ENCODE data around the gene DZANK1.

Gene DZANK1

GRCh38 chr20:18466574-18466893 lies 296 bp downstream of the DZANK1 start:
- TF ChIP-seq ZNF768 (tag by site-specific recombination; IDR thresholded peaks at IDR 0.05) = no peak
- no peak for TF ChIP-seq ZNF626 (tag by site-specific recombination; IDR thresholded peaks at IDR 0.05)
- TF ChIP-seq ZNF155 (tag by site-specific recombination; IDR thresholded peaks at IDR 0.05) = no peak
- 0 out of 2 replicates have a peak, but pooled peaks have one; percentile 44 for TF ChIP-seq ZSCAN30 (tag by site-specific recombination; IDR thresholded peaks at IDR 0.05)
- peak; percentile 72 for TF ChIP-seq SCRT2 (tag by site-specific recombination; IDR thresholded peaks at IDR 0.05)
- peak; percentile 97 for TF ChIP-seq ZNF692 (tag by site-specific recombination; IDR thresholded peaks at IDR 0.05)
- no peak for TF ChIP-seq PRDM1 (tag by site-specific recombination; IDR thresholded peaks at IDR 0.05)
- TF ChIP-seq, protein P1, sequence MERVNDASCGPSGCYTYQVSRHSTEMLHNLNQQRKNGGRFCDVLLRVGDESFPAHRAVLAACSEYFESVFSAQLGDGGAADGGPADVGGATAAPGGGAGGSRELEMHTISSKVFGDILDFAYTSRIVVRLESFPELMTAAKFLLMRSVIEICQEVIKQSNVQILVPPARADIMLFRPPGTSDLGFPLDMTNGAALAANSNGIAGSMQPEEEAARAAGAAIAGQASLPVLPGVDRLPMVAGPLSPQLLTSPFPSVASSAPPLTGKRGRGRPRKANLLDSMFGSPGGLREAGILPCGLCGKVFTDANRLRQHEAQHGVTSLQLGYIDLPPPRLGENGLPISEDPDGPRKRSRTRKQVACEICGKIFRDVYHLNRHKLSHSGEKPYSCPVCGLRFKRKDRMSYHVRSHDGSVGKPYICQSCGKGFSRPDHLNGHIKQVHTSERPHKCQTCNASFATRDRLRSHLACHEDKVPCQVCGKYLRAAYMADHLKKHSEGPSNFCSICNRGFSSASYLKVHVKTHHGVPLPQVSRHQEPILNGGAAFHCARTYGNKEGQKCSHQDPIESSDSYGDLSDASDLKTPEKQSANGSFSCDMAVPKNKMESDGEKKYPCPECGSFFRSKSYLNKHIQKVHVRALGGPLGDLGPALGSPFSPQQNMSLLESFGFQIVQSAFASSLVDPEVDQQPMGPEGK (tag by site-specific recombination; IDR thresholded peaks at IDR 0.05) = peak; percentile 56
- no peak for TF ChIP-seq KLF17 (tag by site-specific recombination; IDR thresholded peaks at IDR 0.05)
- TF ChIP-seq ZFP69B (tag by site-specific recombination; IDR thresholded peaks at IDR 0.05) = peak; percentile 90
- TF ChIP-seq ZNF654 (tag by site-specific recombination; IDR thresholded peaks at IDR 0.05; ENCODE audit: low read depth) = no peak
- 0 out of 2 replicates have a peak, but pooled peaks have one; percentile 25 for TF ChIP-seq ZNF391 (tag by site-specific recombination; IDR thresholded peaks at IDR 0.05; ENCODE audit: borderline replicate concordance, low read depth)
- TF ChIP-seq ZBTB11 (tag by site-specific recombination; conservative IDR thresholded peaks at IDR 0.05; ENCODE audit: low read depth) = peak; percentile 56; the same call in 1 of the 2 replicates
- TF ChIP-seq ZNF341 (tag by site-specific recombination; IDR thresholded peaks at IDR 0.05; ENCODE audit: low read depth) = 0 out of 2 replicates have a peak, but pooled peaks have one; percentile 24
- TF ChIP-seq, protein P2, sequence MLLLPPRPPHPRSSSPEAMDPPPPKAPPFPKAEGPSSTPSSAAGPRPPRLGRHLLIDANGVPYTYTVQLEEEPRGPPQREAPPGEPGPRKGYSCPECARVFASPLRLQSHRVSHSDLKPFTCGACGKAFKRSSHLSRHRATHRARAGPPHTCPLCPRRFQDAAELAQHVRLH (tag by site-specific recombination; IDR thresholded peaks at IDR 0.05) = no peak
- no peak for TF ChIP-seq ZNF776 (tag by site-specific recombination; IDR thresholded peaks at IDR 0.05; ENCODE audit: borderline replicate concordance)
- TF ChIP-seq, protein P3, sequence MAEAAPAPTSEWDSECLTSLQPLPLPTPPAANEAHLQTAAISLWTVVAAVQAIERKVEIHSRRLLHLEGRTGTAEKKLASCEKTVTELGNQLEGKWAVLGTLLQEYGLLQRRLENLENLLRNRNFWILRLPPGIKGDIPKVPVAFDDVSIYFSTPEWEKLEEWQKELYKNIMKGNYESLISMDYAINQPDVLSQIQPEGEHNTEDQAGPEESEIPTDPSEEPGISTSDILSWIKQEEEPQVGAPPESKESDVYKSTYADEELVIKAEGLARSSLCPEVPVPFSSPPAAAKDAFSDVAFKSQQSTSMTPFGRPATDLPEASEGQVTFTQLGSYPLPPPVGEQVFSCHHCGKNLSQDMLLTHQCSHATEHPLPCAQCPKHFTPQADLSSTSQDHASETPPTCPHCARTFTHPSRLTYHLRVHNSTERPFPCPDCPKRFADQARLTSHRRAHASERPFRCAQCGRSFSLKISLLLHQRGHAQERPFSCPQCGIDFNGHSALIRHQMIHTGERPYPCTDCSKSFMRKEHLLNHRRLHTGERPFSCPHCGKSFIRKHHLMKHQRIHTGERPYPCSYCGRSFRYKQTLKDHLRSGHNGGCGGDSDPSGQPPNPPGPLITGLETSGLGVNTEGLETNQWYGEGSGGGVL (tag by site-specific recombination; IDR thresholded peaks at IDR 0.05) = no peak
- TF ChIP-seq, protein P4, sequence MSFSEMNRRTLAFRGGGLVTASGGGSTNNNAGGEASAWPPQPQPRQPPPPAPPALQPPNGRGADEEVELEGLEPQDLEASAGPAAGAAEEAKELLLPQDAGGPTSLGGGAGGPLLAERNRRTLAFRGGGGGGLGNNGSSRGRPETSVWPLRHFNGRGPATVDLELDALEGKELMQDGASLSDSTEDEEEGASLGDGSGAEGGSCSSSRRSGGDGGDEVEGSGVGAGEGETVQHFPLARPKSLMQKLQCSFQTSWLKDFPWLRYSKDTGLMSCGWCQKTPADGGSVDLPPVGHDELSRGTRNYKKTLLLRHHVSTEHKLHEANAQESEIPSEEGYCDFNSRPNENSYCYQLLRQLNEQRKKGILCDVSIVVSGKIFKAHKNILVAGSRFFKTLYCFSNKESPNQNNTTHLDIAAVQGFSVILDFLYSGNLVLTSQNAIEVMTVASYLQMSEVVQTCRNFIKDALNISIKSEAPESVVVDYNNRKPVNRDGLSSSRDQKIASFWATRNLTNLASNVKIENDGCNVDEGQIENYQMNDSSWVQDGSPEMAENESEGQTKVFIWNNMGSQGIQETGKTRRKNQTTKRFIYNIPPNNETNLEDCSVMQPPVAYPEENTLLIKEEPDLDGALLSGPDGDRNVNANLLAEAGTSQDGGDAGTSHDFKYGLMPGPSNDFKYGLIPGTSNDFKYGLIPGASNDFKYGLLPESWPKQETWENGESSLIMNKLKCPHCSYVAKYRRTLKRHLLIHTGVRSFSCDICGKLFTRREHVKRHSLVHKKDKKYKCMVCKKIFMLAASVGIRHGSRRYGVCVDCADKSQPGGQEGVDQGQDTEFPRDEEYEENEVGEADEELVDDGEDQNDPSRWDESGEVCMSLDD (tag by site-specific recombination; IDR thresholded peaks at IDR 0.05) = peak; percentile 37; the same call in 1 of the 2 replicates
- TF ChIP-seq, protein P5, sequence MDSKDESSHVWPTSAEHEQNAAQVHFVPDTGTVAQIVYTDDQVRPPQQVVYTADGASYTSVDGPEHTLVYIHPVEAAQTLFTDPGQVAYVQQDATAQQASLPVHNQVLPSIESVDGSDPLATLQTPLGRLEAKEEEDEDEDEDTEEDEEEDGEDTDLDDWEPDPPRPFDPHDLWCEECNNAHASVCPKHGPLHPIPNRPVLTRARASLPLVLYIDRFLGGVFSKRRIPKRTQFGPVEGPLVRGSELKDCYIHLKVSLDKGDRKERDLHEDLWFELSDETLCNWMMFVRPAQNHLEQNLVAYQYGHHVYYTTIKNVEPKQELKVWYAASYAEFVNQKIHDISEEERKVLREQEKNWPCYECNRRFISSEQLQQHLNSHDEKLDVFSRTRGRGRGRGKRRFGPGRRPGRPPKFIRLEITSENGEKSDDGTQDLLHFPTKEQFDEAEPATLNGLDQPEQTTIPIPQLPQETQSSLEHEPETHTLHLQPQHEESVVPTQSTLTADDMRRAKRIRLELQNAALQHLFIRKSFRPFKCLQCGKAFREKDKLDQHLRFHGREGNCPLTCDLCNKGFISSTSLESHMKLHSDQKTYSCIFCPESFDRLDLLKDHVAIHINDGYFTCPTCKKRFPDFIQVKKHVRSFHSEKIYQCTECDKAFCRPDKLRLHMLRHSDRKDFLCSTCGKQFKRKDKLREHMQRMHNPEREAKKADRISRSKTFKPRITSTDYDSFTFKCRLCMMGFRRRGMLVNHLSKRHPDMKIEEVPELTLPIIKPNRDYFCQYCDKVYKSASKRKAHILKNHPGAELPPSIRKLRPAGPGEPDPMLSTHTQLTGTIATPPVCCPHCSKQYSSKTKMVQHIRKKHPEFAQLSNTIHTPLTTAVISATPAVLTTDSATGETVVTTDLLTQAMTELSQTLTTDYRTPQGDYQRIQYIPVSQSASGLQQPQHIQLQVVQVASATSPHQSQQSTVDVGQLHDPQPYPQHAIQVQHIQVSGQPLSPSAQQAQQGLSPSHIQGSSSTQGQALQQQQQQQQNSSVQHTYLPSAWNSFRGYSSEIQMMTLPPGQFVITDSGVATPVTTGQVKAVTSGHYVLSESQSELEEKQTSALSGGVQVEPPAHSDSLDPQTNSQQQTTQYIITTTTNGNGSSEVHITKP (tag by site-specific recombination; IDR thresholded peaks at IDR 0.05) = peak; percentile 82
- peak; percentile 83 for TF ChIP-seq ZBTB48 (tag by site-specific recombination; IDR thresholded peaks at IDR 0.05)
- ChIA-PET POLR2A (interaction anchor here (0.9 to 3.0 kb wide), 10 partner anchors 14 to 499 kb away, joined by 3 to 42 read pairs (median 6); partner anchors contain the start of genes OVOL2, RBBP9, SEC23B and SMIM26), CTCF (interaction anchor here (0.6 to 0.7 kb wide), 2 partner anchors 40 to 59 kb away, joined by 3 to 6 read pairs; no protein-coding TSS in a partner anchor)
- H3K27ac ChIP-seq (ENCODE audit: extremely low read depth, low read depth, low read length) = no peak overlapping the region
- H3K9me3 ChIP-seq (ENCODE audit: control insufficient read depth, insufficient read depth, low read depth, low read length) = no peaks in the 10 kb centered on the region
- H3K4me1 ChIP-seq (ENCODE audit: control insufficient read depth, insufficient read depth, low read length) = peaks cover 4% of the 10 kb centered on the region; the same call in 1 of the 2 replicates
- peak overlapping the region; percentile 99 for H3K4me3 ChIP-seq (ENCODE audit: low read depth, low read length)
- H3K36me3 ChIP-seq (ENCODE audit: control insufficient read depth in 2 of 2, insufficient read depth in 1 of 2, low read length in 2 of 2) = peaks cover 0 to 29% of the 10 kb centered on the region in 2 experiments; a peak in 2 of 3 replicates

Measured in HEK293 (cell line).